Osteoblast (primary cell): ENCODE results near the gene THOP1. TPM values are rescaled to one million over a fixed set of nuclear protein-coding genes. Genes with fewer than 3 reads are reported as not detected.
A peak's percentile ranks its signal among the peaks of the same experiment; 100 is the strongest.

Source experiments
- DNase-seq: peaks from one replicate; pipeline ENCODE4 v3.0.0; 2011; ENCODE audit warnings: low spot score, mixed read lengths; ENCODE audit not compliant: insufficient read length; ENCODE audit errors: missing footprints
- H2AFZ ChIP-seq: 2 replicates; pipeline ENCODE4 v1.6.0; 2011; ENCODE audit warnings: mild to moderate bottlenecking, low read length
- H3K27ac ChIP-seq: 2 replicates; pipeline ENCODE4 v1.5.1; 2011; ENCODE audit warnings: mild to moderate bottlenecking, low read depth, low read length, moderate library complexity
- H3K27me3 ChIP-seq: 2 replicates; pipeline ENCODE4 v1.6.0; 2012; ENCODE audit warnings: mild to moderate bottlenecking, control low read depth, inconsistent platforms, low read length, moderate library complexity; ENCODE audit not compliant: insufficient read depth
- H3K36me3 ChIP-seq: 2 replicates; pipeline ENCODE4 v1.5.1; 2011; ENCODE audit warnings: mild to moderate bottlenecking, low read length, control low read depth, moderate library complexity; ENCODE audit not compliant: insufficient read depth
- H3K4me1 ChIP-seq: 2 replicates; pipeline ENCODE4 v1.5.1; 2011; ENCODE audit warnings: mild to moderate bottlenecking, low read length, control low read depth, moderate library complexity; ENCODE audit not compliant: insufficient read depth
- H3K4me2 ChIP-seq: 2 replicates; pipeline ENCODE4 v1.6.0; 2011; ENCODE audit warnings: mild to moderate bottlenecking, low read length; ENCODE audit not compliant: insufficient read depth
- H3K4me3 ChIP-seq: fragments of 200-600 bp; sonication (generic); 3 replicates; pipeline ENCODE4 v1.5.1; 2012; ENCODE audit warnings: mild to moderate bottlenecking, low read length, inconsistent platforms; ENCODE audit not compliant: insufficient read depth
- H3K79me2 ChIP-seq: 2 replicates; pipeline ENCODE4 v1.6.0; 2012; ENCODE audit warnings: mild to moderate bottlenecking, low read length, control low read depth, inconsistent platforms; ENCODE audit not compliant: insufficient read depth
- H3K9me3 ChIP-seq: 2 replicates; pipeline ENCODE4 v1.5.1; 2011; ENCODE audit warnings: low read depth, low read length, control low read depth
- H4K20me1 ChIP-seq: 2 replicates; pipeline ENCODE4 v1.6.0; 2012; ENCODE audit warnings: mild to moderate bottlenecking, low read length, control low read depth; ENCODE audit not compliant: insufficient read depth
- CTCF ChIP-seq: IDR thresholded peaks from 2 replicates; pipeline ENCODE4 v1.5.1; 2011; ENCODE audit warnings: mild to moderate bottlenecking, low read depth, low read length, moderate library complexity; ENCODE audit errors: extremely low read depth
- total RNA-seq: library from RNA; depleted of rRNA; stranded (reverse); fragments of >200 nt; gene quantifications from 2 replicates; pipeline ENCODE4 v1.2.3, GENCODE V29; 2012

The THOP1 gene
- total RNA-seq, 1 donor: 45.6 TPM

- H3K9me3 ChIP-seq: no peaks in the 10 kb centered on the region
- no peak for DNase-seq
- peaks cover 15% of the 10 kb centered on the region for H3K36me3 ChIP-seq
- H3K27me3 ChIP-seq: no peaks in the 10 kb centered on the region
- no peak overlapping the region for H3K4me2 ChIP-seq
- H4K20me1 ChIP-seq: peaks cover 53% of the 10 kb centered on the region
- H3K27ac ChIP-seq: no peak overlapping the region
- peaks cover 4% of the 10 kb centered on the region for H3K4me1 ChIP-seq
- peaks cover 77% of the 10 kb centered on the region for H3K79me2 ChIP-seq
- H2AFZ ChIP-seq: no peak overlapping the region
- TF ChIP-seq CTCF: no peak
- no peak overlapping the region for H3K4me3 ChIP-seq
These were observed 15.0 kb upstream of the THOP1 start for GRCh38 chr19:2770055-2771013.

- Histone ChIP-seq H3K27me3 (no peaks in the 10 kb centered on the region), H3K27ac (no peak overlapping the region), H3K4me2 (no peak overlapping the region), H3K4me3 (no peak overlapping the region), H3K9me3 (no peaks in the 10 kb centered on the region), H3K79me2 (peaks cover 89% of the 10 kb centered on the region), H3K4me1 (peaks cover 11% of the 10 kb centered on the region), H3K36me3 (peaks cover under 1% of the 10 kb centered on the region), H4K20me1 (peaks cover 61% of the 10 kb centered on the region), H2AFZ (no peak overlapping the region)
- DNase-seq: peak; percentile 85
- TF ChIP-seq CTCF: no peak
These were observed 13.3 kb upstream of the THOP1 start for GRCh38 chr19:2771786-2772674.

- H3K4me3 ChIP-seq: no peak overlapping the region
- no peaks in the 10 kb centered on the region for H3K27me3 ChIP-seq
- H4K20me1 ChIP-seq: peaks cover 58% of the 10 kb centered on the region
- H3K36me3 ChIP-seq: peaks cover 4% of the 10 kb centered on the region
- TF ChIP-seq CTCF: no peak
- H3K9me3 ChIP-seq: no peaks in the 10 kb centered on the region
- peaks cover 89% of the 10 kb centered on the region for H3K79me2 ChIP-seq
- H2AFZ ChIP-seq: no peak overlapping the region
- no peak overlapping the region for H3K4me2 ChIP-seq
- DNase-seq: no peak
- no peak overlapping the region for H3K27ac ChIP-seq
- peaks cover 14% of the 10 kb centered on the region for H3K4me1 ChIP-seq
These were observed 11.1 kb upstream of the THOP1 start for GRCh38 chr19:2774083-2774679.
